Stimulated activated CD8-positive, alpha-beta memory T cell treated with anti-CD3 and anti-CD28 coated beads, Interleukin-2, amount 100 ng/mL, for 1 hour (primary cell): ENCODE measurements around the gene CDH13.

ENCODE experiments used
- DNase-seq, 2 donors: peaks; one replicate each; pipeline ENCODE4 v3.0.0-alpha.2; 2020; ENCODE audit warnings: low read depth in 2 of 2

Gene CDH13

GRCh38 chr16:83802554-83803205 lies 1175.9 kb downstream of the CDH13 start:
- no peak for DNase-seq

DNA sequence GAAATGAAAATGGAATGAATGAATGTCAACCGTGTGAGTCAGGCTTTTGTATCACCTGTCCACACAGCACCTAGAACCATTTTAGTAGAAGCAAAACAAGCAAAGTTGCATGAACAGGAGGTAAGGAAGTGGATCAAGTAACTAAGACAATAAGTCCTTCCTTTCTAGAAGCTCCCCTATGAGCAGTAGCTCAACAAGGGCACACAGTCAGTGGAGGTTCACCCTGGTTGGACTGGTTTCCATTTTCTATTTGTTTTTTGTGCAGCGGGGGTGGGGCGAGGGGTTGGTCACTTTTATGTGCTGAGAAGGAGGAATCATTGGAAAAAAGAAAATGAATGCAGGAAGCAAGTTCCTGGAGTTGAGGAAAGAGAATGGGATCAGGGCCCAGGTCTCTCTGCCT lies 1177.0 kb downstream of the CDH13 start:
- DNase-seq = no peak

DNA sequence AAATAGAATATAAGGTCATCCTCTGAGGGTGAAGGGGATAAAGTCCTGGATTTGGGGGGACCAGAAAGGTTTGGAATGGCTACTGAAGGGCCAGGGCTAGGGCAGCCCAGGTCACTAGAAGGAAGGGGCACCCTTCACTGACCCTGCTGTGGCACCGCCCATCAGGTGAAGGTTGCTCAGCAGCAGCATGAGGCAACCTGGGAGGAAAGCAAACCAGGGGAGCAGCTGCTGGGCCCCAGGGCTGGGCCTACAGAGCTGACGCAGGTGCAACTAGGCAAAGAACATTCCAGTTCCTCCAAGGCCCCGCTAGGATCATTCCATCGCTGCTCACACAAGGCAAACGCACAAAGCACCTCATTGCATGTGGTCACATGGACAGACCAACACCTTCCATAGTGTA lies 1177.6 kb downstream of the CDH13 start:
- DNase-seq = no peak

DNA sequence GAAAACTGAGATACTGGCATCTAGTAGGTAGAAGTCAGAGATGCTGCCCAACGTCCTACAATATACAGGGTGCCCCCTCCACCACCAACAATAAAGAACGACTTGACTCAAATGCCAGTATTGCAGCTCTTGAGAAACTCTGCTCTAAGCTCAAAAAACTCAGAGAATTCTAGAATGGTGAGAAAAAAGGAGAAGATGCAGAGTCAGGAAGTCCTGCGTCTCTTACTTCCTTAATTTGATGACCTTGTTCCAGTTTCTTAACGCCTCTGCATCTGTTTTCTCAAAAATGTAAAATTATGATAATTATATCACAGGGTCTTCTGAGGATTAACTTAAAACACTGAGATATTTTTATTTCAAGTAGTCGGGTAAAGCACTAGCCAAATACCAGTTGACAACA lies 1179.3 kb downstream of the CDH13 start:
- DNase-seq = no peak

GRCh38 chr16:83806731-83807130 lies 1180.0 kb downstream of the CDH13 start:
- DNase-seq = no peak

GRCh38 chr16:83807327-83807709 lies 1180.5 kb downstream of the CDH13 start:
- no peak for DNase-seq

DNA sequence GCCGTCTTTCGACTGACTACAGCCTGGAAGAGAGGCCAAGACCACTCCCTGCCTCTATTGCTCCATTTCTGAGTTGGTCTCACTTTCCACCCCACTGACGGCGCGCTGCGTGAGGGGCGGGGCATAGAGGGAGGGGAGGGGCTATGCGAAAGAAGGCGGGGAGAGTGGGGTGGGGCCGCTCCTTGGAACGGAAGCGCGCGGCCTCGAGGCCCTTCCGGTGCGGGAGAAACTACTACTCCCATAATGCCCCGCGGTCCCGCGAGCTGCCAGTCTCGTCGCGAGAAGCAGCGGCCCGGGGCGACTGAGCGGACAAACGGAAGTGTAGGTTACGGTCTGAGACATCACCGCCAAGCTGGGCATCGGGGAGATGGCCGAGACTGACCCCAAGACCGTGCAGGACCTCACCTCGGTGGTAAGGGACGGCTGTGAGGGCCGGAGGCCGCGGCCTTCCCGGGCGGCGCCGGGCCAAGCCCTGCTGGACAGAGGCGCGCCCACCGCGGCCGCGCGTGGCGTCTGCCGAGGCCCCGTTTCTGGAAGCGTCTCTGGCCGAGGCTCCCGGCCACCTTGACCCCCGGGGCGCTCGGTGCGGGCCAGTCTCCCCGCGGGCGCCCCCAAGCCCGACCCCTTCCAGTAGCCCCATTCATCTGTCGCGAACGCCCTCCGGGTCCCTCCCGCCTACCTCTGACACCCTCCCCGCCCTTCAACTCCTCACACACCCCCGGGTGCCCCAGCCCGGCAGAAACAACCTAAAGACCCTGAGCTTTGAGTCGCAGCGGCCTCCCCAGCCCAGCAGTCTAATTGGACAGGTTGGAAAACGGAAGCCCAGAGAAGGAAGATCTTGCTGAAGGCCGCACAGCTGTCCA lies 1181.2 kb downstream of the CDH13 start, which contains the start of gene HSBP1:
Gene HSBP1, plus strand, starts transcription at position 269 of the 863 bp plus-strand sequence. Its CDS starts 99 bp downstream, at position 368.
- peak; percentile 84 to 87 for DNase-seq

GRCh38 chr16:83808573-83809014 lies 1181.8 kb downstream of the CDH13 start:
- DNase-seq = no peak

GRCh38 chr16:83809092-83809491 lies 1182.3 kb downstream of the CDH13 start:
- DNase-seq = no peak

GRCh38 chr16:83810901-83811300 lies 1184.1 kb downstream of the CDH13 start:
- no peak for DNase-seq

DNA sequence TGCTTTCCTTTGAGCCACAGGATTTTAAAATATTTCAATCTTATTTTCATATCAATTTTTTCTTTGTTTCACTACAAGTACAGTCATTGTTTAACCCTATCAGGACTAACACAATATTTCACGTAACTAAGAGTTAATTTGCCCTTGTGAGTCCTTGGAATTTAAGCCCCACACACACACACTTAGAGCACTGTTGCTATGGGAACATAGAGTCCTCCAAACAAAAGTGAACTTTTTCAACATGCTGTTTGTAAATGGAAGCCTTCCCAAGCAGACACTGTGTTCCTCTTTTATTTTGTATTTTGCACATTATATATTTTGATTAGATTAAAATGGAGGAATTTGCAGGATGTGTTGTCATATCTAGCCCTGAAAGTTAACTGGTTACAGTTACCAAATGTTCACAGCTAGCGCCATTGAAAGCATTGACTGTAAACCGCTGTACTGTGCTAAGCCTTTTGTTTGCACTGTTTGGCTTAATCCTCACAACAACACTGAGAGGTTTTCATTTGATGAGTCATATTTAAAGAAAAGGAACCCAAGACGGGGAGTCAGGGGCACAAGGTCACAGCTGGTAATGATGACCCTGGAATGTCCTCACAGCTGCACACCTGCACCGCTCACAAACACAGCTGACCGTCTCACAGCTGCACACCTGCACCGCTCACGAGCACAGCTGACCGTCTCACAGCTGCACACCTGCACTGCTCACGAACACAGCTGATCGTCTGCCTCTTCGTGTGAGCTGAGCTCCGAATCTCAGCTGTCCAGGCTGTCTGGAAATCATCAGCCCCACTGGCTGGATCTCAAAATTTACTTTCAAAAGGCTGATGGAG lies 1187.3 kb downstream of the CDH13 start:
- DNase-seq = no peak

GRCh38 chr16:83814659-83814985 lies 1187.9 kb downstream of the CDH13 start:
- no peak for DNase-seq

GRCh38 chr16:83817022-83817421 lies 1190.3 kb downstream of the CDH13 start:
- DNase-seq = no peak

GRCh38 chr16:83818276-83818675 lies 1191.5 kb downstream of the CDH13 start:
- DNase-seq = no peak

- no peak for DNase-seq
These were observed 1192.6 kb downstream of the CDH13 start for GRCh38 chr16:83819361-83819760.

GRCh38 chr16:83826146-83826913 lies 1199.6 kb downstream of the CDH13 start:
- DNase-seq = peak; percentile 57 to 65

GRCh38 chr16:83830091-83830768 lies 1203.5 kb downstream of the CDH13 start:
- no peak for DNase-seq

DNA sequence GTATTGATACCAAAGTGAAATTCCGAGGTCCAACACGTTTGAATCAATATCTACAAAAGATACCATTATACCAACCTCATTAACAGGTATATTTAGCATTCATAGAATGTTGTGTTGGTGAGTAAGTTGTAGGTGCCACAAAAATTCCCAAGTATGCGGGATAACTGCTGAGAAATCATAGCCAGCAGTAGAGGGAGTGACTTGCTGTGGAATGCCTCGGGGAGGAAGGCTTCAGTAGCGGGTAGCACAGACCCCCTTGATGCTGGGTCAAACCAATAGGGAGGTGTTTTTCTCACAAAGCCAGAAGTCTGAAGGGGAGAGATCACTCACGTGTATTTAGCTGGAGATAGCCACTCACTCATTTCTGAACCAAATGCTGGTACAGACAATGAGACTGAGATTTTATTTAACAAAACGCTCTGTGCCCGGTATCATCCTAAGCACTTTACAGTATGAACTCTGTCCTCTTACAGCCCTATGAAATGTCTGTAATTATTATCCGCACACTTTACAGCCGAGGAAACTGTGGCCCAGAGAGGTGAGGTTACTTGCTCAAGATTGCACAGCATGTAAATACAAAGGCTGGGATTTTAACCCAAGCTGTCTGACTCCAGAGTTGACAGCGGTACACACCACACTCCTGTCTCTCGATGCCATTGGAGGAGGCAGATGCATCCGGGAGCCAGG lies 1204.1 kb downstream of the CDH13 start:
- DNase-seq = no peak

DNA sequence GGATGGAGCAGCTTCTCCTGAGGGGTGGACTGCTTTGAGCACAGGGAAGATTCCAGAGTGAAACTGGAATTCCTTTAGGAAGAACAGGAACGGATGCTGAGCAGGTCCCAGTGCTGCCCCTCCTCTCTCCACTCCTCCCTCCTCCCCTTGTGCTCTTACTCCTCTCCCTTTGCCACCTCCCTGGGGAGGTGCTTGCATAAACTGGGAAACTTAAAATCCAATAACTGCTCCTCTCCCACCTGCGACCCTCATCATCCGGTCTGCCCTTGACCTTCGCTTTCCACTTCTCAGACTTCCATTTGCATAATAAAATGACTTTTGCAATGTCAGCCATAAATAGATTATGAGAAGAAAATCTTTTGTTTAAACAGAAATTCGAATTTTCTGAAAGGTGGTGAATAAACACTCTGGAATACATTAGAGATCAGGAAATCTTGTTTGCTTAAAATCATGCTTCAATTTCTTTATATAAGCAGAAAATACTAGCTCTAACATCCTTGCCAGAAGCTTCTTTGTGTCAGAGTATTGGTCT lies 1204.8 kb downstream of the CDH13 start:
- no peak for DNase-seq

- DNase-seq = no peak
These were observed 1207.2 kb downstream of the CDH13 start for GRCh38 chr16:83833921-83834320.
